Thymus (tissue), 11 donors: ENCODE data around the gene COL17A1. TPM values are rescaled to one million over a fixed set of nuclear protein-coding genes. Genes with fewer than 3 reads are reported as not detected.

Experiments used
- DNase-seq, 9 donors: peaks; one replicate each; pipeline ENCODE4 v3.0.0-alpha.2; 2013; ENCODE audit warnings: low spot score in 9 of 9, low read depth in 6 of 9, missing footprints in 1 of 9
- H3K27ac ChIP-seq, 2 donors: one replicate each; pipeline ENCODE4 v1.5.1; 2013; ENCODE audit warnings: control low read depth in 1 of 2, low read depth in 1 of 2, low read length in 1 of 2, mild to moderate bottlenecking in 1 of 2, moderate library complexity in 1 of 2
- H3K27me3 ChIP-seq, 2 donors: one replicate each; pipeline ENCODE4 v1.5.1; 2013; ENCODE audit warnings: low read length in 1 of 2; ENCODE audit not compliant: control insufficient read depth in 2 of 2, insufficient read depth in 1 of 2
- H3K36me3 ChIP-seq, 2 donors: one replicate each; pipeline ENCODE4 v1.5.1; 2013; ENCODE audit warnings: low read length in 1 of 2, mild to moderate bottlenecking in 1 of 2, moderate library complexity in 1 of 2; ENCODE audit not compliant: control insufficient read depth in 2 of 2, insufficient read depth in 2 of 2
- H3K4me1 ChIP-seq, 2 donors: one replicate each; pipeline ENCODE4 v1.5.1; 2013; ENCODE audit warnings: low read length in 2 of 2; ENCODE audit not compliant: control insufficient read depth in 2 of 2, insufficient read depth in 2 of 2
- H3K4me3 ChIP-seq, 2 donors: one replicate each; pipeline ENCODE4 v1.5.1; 2013; ENCODE audit warnings: low read length in 2 of 2, control low read depth in 1 of 2, mild to moderate bottlenecking in 1 of 2
- H3K9me3 ChIP-seq, 2 donors: one replicate each; pipeline ENCODE4 v1.5.1; 2013; ENCODE audit warnings: low read length in 1 of 2, mild to moderate bottlenecking in 1 of 2; ENCODE audit not compliant: control insufficient read depth in 2 of 2, insufficient read depth in 1 of 2
- WGBS: extraction: QIAGEN DNeasy Blood & Tissue Kit; methylation state at CpG from one replicate; pipeline ENCODE4 v1.1.7; 2013; 5-methylcytosine and 5-hydroxymethylcytosine counted together
- polyA plus RNA-seq: library from polyadenylated mRNA; stranded (reverse); fragments of 200-250 nt; gene quantifications from one replicate; pipeline ENCODE4 v1.2.3, GENCODE V29; 2013
- total RNA-seq: library from RNA; stranded (reverse); fragments of 120-200 nt; gene quantifications from one replicate; pipeline ENCODE4 v1.2.4, GENCODE V29; 2013
- donor health status: healthy.

COL17A1 gene
- total and polyA plus RNA-seq, 2 donors: 75.3 to 268 TPM

- H3K27ac ChIP-seq: no peak overlapping the region
- H3K4me1 ChIP-seq: no peaks in the 10 kb centered on the region
- 93% methylated on average over 12 of the region's 12 CpGs for WGBS
- H3K4me3 ChIP-seq: no peak overlapping the region
- no peaks in the 10 kb centered on the region for H3K36me3 ChIP-seq
- no peaks in the 10 kb centered on the region for H3K27me3 ChIP-seq
- no peak for DNase-seq
- H3K9me3 ChIP-seq: no peaks in the 10 kb centered on the region
These were observed 18.2 kb downstream of the COL17A1 start for GRCh38 chr10:104067525-104067924.

GRCh38 chr10:104066945-104067344, 18.7 kb downstream of the COL17A1 start:
- no peaks in the 10 kb centered on the region for H3K9me3 ChIP-seq
- H3K4me3 ChIP-seq: no peak overlapping the region
- no peak for DNase-seq
- H3K27ac ChIP-seq: no peak overlapping the region
- H3K4me1 ChIP-seq: no peaks in the 10 kb centered on the region
- 96% methylated on average over 7 of the region's 7 CpGs for WGBS
- no peaks in the 10 kb centered on the region for H3K36me3 ChIP-seq
- H3K27me3 ChIP-seq: no peaks in the 10 kb centered on the region

DNA sequence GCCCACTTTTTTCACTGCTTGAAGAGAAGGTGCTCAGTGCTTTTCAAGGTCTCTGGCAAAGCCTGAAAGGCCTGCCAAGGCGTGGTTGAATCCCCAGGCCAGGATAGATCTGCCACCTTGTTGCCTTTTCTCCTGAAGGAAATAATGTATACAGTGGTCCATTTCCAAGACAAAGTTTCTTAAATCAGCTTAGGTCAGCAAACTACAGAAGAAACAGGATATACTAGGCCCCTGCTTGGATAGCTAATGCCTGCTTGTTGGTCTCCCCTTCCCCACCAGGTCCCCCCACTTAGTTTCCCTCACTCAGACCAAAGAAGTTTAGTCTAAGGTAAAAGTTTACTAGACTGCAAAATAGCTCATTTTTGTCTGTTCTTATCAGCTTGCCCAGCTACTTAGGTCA, 19.9 kb downstream of the COL17A1 start:
- H3K4me1 ChIP-seq: no peaks in the 10 kb centered on the region
- H3K27ac ChIP-seq: no peak overlapping the region
- 93% methylated on average over 1 of the region's 1 CpG for WGBS
- no peaks in the 10 kb centered on the region for H3K36me3 ChIP-seq
- no peak overlapping the region for H3K4me3 ChIP-seq
- H3K9me3 ChIP-seq: no peaks in the 10 kb centered on the region
- H3K27me3 ChIP-seq: no peaks in the 10 kb centered on the region
- DNase-seq: no peak

DNA sequence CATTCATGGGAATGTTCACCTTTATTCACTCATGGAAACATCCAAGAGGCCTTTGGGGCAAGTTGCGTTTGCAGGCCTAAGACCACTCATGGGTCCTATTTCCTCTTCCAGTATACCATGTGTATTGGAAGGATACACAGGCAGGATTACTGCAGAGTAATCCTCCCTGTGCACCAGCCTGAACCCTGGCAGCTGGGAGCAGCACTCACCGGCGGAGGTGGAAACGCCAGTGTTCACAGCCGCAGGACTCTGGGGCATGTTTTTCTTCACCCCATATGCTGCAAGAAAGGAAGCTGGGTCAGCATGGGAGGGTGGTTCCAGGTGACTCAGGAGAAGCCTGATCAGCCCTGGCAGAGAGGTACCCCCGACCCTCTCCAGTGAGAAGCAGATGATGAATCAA, 24.5 kb downstream of the COL17A1 start:
- no peaks in the 10 kb centered on the region for H3K27me3 ChIP-seq
- DNase-seq: no peak
- 97% methylated on average over 6 of the region's 6 CpGs for WGBS
- no peak overlapping the region for H3K27ac ChIP-seq
- H3K9me3 ChIP-seq: no peaks in the 10 kb centered on the region
- no peaks in the 10 kb centered on the region for H3K36me3 ChIP-seq
- no peaks in the 10 kb centered on the region for H3K4me1 ChIP-seq
- no peak overlapping the region for H3K4me3 ChIP-seq

DNA sequence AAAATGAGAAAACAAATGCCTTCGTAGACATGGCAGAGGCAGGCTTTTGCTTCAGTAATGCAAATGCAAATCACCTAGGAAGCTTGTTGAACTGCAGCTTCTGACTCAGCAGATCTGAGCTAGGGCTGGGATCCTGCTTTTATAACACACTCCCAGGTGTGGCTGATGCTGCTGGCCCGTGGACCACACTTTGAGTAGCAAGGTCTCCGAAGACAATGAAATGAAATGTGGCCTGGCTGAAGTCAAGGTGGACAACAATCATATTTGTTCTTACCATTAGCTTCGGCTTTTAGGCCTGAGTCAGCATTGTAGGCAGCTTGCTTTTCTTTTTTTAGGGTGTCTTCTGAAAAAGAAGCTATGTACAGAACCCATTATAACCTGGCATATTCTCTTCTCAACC, 26.3 kb downstream of the COL17A1 start:
- 80% methylated on average over 4 of the region's 4 CpGs for WGBS
- H3K27me3 ChIP-seq: no peaks in the 10 kb centered on the region

DNA sequence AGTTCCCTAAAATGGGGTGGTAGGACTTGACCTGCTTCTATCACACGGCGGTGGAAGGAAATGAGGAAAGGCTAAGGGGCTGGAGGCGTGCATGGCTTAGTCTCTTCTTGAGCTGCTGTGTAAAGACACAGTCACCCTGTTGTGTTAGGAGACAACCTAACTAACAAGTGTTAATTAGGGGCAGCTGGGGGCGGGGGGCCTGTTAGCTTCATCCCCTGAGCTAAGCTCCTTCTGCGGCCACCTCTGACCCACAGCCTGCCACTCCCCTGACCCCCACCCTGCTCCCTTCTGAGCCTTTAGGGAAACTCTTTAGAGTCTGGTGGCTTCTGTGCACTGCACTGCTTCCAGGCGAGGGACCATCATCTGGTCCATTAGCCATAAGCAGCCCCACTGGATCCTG, 28.0 kb downstream of the COL17A1 start:
- Histone ChIP-seq H3K27ac (no peak overlapping the region), H3K4me3 (no peak overlapping the region), H3K4me1 (no peaks in the 10 kb centered on the region), H3K27me3 (no peaks in the 10 kb centered on the region), H3K36me3 (no peaks in the 10 kb centered on the region), H3K9me3 (no peaks in the 10 kb centered on the region)
- WGBS: 90% methylated on average over 6 of the region's 6 CpGs
- no peak for DNase-seq

More for the DNA sequence above, 26.3 kb downstream of the COL17A1 start:
- DNase-seq: no peak
- Histone ChIP-seq H3K4me3 (no peak overlapping the region), H3K27ac (no peak overlapping the region), H3K36me3 (no peaks in the 10 kb centered on the region), H3K9me3 (no peaks in the 10 kb centered on the region), H3K4me1 (no peaks in the 10 kb centered on the region)

DNA sequence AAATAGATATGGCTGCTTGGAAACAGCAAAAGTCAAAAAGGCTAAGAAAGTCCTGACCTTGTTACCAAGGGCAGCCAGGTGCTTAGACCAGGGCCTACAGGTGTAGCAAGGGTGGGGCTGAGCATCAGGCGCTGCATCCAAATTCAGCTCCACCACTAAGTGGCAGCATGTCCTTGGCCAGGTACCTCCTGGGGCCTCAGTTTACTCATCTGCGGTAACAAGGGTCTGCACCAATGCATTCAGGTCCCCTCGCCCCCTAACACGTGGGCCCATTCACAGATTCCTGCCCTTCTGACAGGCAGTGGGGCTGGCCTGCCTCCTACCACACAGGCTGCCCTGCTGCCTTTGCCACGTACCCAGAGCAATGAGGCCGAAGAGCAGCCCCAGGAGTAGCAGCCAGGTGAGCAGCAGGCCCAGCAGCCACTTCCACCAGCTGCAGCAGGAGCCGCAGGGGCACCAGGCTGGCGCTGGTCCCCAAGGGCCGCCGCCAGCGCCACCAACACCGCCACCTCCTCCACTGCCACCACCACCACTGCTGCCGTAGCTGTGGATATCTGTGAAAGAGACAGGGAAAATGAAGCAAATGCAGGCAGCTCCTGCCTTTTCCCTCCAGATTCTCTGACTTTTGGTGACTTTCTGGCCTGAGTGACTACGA, 28.9 kb downstream of the COL17A1 start:
- H3K27me3 ChIP-seq: no peaks in the 10 kb centered on the region
- H3K36me3 ChIP-seq: no peaks in the 10 kb centered on the region
- no peaks in the 10 kb centered on the region for H3K4me1 ChIP-seq
- H3K27ac ChIP-seq: no peak overlapping the region
- H3K9me3 ChIP-seq: no peaks in the 10 kb centered on the region
- 89% methylated on average over 14 of the region's 14 CpGs for WGBS
- no peak overlapping the region for H3K4me3 ChIP-seq
- DNase-seq: no peak

- Histone ChIP-seq H3K4me1 (no peaks in the 10 kb centered on the region), H3K4me3 (no peak overlapping the region), H3K9me3 (no peaks in the 10 kb centered on the region), H3K27ac (no peak overlapping the region), H3K27me3 (no peaks in the 10 kb centered on the region), H3K36me3 (no peaks in the 10 kb centered on the region)
- WGBS: 92% methylated on average over 8 of the region's 8 CpGs
- no peak for DNase-seq
These were observed 31.2 kb downstream of the COL17A1 start for GRCh38 chr10:104054430-104054829.

GRCh38 chr10:104053201-104053600, 32.5 kb downstream of the COL17A1 start:
- Histone ChIP-seq H3K36me3 (no peaks in the 10 kb centered on the region), H3K27ac (no peak overlapping the region), H3K27me3 (no peaks in the 10 kb centered on the region), H3K9me3 (no peaks in the 10 kb centered on the region), H3K4me3 (no peak overlapping the region), H3K4me1 (no peaks in the 10 kb centered on the region)
- 97% methylated on average over 4 of the region's 4 CpGs for WGBS
- no peak for DNase-seq
